CD4-positive, alpha-beta T cell treated with Interleukin-17A for 4 hours (primary cell): ENCODE measurements around the gene ITK.
A peak's percentile ranks its signal among the peaks of the same experiment; 100 is the strongest.
"Not testable (repeated sequence)": the region's sequence is repeated elsewhere in the genome, so short reads cannot be mapped to it uniquely, and the experiment has no call there.

Experiments used
- DNase-seq: peaks from one replicate; pipeline ENCODE4 v3.0.0-alpha.2; 2020; ENCODE audit warnings: mixed read lengths

ITK gene

DNA sequence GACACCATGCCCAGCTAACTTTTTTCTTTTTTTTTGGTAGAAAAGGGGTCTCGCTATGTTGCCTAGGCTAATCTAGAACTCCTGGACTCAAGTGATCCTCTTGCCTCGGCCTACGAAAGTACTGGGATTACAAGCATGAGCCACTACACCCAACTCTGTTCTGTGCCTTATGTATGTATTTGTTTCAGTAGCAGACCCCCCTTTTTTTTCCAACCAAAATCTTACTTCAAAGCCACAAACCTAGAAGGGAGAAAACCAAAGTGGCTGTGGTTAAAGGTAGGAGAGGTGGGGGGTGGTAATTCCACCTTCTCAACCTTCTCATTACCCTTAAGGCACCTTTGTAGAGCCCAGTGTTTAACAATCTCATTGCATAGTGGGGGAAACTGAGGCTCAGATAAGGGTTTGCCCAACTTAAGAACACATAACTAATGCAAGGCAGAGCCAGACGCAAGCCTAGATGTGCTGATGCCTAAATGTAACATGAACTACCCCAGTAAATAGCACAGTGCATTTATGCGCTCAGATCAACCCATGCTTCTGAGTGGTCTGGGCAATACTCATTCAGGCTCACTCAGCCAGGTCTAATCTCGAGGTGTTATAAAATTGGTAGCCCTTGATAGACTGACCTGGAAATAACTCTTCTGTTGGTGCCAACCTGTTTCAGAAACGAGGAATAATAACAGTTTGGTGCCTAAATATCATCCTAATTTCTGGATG is 33.0 kb downstream of the ITK start:
- DNase-seq = no peak

DNA sequence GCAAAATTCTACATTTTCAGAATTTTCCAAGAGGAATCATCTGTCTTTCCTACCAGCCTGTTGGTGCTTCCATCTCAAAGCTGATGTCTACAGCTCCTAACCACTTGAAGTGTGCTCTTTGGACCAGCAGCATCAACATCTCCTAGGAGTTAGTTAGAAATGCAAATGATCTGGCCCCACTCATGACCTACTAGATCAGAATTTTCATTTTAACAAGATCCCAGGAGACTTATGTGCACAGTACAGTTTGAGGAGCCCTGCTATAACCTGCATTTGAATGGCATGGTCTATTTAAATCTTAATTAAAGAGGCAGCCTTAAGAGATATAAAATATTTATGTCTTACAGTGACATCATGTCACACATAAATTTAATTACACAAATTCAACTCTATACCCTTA is 33.8 kb downstream of the ITK start:
- DNase-seq = no peak

GRCh38 chr5:157214861-157215513 is 34.3 kb downstream of the ITK start:
- peak; percentile 47 for DNase-seq

GRCh38 chr5:157215514-157216167 is 35.0 kb downstream of the ITK start:
- no peak for DNase-seq

- no peak for DNase-seq
These were observed 35.9 kb downstream of the ITK start for GRCh38 chr5:157216391-157217142.

DNA sequence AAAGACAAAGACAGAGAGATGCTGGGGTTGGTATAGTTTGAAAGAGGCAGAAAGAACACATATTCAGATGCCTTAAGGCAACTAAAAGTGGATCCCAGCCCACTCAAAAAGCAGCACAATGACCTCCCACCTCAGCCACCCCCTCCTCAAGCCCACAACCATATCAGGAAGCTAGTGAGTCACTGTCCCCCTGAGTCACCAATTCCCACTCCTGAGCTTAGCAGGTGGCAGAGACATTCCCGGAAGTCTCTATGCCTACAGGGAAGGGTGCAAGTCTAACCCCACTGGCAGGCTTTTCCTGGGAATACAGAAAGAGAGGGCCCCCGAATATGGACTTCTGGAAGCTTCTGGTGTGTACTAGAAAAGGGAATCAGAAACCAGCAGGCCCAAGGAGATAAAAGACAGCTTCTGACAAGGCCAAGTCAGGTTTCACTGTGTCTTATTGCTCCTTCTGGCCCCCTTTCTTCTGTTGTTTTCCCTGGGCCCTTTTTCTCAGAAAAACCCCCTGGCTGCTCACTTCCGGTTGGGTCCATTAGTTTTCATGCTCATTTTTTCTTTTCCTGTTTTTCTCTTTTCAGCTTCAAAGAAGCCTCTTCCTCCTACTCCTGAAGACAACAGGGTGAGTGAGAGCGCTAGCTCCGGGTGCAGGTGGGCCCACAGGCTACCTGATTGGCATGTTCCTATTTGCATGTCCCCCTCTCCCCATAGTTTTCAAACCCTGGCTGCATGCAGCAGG is 36.8 kb downstream of the ITK start:
- peak; percentile 67 for DNase-seq

DNA sequence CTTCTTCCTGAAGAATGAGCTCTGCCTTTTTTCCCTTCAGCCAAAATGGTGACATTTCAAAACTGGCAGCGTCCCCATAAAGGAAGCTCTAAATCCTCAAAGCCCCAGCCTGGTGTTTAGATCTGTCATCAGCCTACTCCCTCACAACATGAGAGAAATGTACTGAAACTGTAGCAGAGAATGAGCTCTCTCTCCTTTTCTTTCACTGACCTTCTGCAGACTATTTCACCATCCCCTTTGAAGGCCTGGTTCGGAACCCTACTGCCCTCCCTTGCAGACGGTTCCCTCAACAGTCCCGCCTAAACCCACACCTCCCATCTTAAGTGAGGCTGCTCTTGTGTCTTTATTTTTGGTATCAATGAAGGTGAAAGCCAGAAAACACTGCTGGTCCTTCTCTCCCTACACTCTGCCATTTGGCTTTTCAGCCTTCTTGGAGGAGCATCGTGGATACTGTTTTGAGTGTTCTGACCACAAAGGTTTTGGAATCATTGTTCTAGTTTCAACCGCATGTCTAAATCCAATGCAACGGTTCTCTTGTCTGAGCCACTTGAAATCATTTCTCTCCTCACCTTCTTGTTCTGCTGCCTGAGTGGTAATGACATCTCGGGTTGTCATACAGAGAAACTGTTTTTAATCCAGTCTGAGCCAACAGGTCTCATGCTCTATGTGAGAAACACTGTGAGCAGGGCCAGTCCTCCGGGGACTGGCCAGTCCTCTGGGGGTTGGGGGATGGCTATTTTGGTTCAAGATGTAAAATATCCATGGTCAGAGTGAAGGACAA is 39.0 kb downstream of the ITK start:
- no peak for DNase-seq

DNA sequence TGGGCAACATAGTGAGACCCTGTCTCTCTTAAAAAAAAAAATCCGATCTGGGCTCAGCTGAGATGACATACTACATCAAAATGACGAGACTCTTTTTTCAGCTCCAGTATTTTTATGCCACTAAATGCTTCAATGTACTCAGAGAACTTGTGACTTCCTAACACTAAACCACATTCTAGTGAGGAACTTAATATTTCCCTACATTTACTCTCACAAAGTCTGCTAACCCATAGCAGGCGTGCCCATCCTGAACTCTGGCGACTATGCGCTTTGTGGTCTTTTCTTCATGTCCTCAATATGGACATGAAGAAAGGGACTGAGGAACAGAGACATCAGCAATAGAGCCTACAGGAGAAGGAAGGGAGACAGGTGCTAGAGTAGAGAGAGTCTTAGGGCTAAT is 41.3 kb downstream of the ITK start:
- DNase-seq = no peak

- peak; percentile 65 for DNase-seq
These were observed 42.0 kb downstream of the ITK start for GRCh38 chr5:157222506-157223230.

- DNase-seq = no peak
These were observed 45.1 kb downstream of the ITK start for GRCh38 chr5:157225469-157226422.

DNA sequence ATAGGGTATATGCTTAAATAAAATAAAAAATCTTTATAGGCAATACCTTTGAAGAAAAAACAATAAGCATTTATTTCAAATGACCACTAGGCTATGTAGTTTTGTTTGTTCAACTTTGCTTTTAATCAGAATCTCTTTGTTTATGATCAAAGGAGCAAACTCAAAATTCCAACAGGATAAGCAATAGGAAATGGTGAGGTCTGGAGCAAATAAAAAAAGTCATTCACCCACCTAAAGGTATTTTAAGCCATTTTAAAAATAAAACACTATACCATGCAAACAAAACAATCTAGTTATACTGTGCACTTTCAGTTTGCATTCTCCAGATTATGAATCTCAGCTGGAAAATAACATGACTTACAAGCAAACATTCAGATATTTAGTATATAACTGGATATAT is 50.0 kb downstream of the ITK start:
- no peak for DNase-seq

DNA sequence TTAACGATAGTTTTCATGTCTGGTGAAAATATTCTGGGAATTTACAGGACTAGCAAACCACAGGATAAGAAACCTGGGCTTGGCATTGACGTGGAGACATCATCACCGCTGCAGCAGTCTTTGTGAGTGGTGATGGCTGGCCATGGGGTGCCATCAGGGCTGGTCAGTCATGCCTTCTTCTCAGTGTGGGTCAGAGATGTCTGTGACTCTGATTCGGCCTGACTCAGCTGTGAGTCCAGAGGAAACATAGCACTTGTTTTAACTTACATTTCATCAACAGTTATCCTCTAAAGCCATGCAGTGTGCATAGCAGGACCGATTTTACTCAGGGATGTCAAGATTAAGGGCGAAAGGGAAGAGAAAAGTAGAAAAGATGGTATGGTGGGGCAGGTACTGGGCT is 52.1 kb downstream of the ITK start:
- DNase-seq = no peak

GRCh38 chr5:157233515-157233914 is 52.9 kb downstream of the ITK start:
- DNase-seq = no peak

- DNase-seq = no peak
These were observed 55.8 kb downstream of the ITK start for GRCh38 chr5:157236423-157236822.

GRCh38 chr5:157241483-157241882 is 60.8 kb downstream of the ITK start:
- DNase-seq = no peak

- DNase-seq = not testable (repeated sequence)
These were observed 64.1 kb downstream of the ITK start for GRCh38 chr5:157244704-157245103.

- no peak for DNase-seq
These were observed 64.8 kb downstream of the ITK start for GRCh38 chr5:157245476-157245875.

DNA sequence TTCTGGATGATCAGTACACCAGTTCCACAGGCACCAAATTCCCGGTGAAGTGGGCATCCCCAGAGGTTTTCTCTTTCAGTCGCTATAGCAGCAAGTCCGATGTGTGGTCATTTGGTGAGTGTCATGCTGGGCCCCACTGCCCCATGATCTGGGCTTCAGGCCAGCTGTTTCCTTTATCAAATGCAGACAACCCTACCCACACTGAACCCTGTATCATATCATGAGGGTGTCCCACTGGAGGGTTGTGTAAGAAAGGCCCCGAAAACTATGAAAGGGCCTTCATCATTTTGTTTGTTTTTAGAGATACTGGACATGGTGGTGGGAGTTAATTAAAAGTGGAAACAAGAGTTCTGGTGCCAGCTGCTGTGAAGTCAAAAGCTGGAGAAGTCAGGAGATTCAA is 65.2 kb downstream of the ITK start:
- DNase-seq = no peak

DNA sequence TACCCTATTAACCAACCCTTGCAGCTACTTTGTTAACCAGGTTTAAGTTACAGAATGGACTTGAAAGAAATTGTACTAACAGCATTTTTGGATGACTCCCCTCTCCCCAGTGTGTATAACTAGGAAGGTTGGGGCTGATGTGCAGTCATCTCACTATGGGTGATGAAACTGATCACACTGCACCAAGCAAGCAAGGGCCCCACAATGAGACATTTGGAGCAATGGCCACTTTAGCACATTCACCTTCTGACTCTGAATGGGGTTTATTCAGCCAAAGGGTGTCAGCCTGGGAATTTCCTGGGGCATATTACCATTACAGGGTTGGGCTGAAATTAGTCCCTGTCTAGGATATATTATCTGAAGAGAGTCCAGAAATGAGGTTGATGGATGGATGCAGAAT is 66.6 kb downstream of the ITK start:
- DNase-seq = no peak
